G401.6 (cell line): ENCODE data around the gene ARHGAP24.
"Not testable (repeated sequence)": the region's sequence is repeated elsewhere in the genome, so short reads cannot be mapped to it uniquely, and the experiment has no call there.

Experiments
- FAIRE-seq: peaks from 2 replicates; lab custom pipeline; 2012; peaks lifted over from hg19 to GRCh38; lab: Jason Lieb, UNC

The ARHGAP24 gene

GRCh38 chr4:85821688-85822455 lies 346.9 kb downstream of the ARHGAP24 start:
- peak; percentile 19 for FAIRE-seq

DNA sequence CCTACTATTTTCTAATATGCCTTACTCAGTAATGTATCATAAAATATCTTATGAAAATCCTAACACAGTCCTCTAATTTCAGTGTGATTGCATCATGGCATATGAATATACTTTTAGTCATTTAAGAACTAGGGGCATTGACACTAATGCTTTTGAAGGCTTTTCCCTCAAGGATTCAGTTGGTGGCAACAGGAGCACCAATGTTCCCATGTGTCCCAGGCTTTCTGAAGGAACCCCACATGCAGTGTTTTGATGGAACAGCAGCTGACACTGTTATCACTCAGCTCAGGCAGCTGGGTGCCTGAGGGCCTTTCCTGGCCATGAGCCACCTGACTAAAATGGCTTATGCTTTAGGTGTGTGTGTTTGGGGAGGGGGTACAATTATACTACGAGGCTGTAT lies 348.3 kb downstream of the ARHGAP24 start:
- FAIRE-seq, result no peak

DNA sequence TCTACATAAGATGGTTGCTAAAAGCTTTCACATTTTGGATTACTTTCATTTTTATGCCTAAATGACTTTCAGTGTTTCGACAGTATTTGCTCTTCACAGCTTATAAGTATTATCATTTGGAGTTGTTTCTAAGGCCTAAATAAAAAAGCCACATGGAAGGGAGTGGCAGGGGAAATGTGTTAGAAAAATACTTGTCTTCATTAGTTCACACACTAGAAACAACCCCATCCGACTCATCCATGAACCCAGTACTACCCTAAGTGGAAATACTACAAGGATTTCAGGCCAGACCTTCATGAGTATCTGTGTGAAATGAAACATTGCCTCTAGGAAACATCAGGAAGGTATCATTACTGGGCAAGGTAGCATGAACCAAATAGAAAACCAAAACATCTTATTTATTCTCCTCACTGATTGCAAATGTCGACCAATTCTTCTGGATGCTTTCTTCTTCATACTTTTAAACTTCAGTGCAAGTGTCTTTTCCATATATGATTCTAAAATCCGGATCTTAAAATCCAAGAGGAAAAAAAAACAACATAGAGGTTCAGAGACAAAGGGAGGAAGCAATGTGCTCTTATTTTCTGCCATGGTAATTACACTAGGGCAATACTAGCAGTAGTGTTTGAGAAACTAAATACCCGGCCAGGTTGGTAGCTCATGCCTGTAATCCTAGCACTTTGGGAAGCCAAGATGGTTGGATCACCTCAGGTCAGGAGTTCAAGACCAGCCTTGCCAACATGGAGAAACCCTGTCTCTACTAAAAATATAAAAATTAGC lies 349.4 kb downstream of the ARHGAP24 start:
- FAIRE-seq, result no peak

GRCh38 chr4:85826060-85826678 lies 351.2 kb downstream of the ARHGAP24 start:
- peak; percentile 98 for FAIRE-seq

DNA sequence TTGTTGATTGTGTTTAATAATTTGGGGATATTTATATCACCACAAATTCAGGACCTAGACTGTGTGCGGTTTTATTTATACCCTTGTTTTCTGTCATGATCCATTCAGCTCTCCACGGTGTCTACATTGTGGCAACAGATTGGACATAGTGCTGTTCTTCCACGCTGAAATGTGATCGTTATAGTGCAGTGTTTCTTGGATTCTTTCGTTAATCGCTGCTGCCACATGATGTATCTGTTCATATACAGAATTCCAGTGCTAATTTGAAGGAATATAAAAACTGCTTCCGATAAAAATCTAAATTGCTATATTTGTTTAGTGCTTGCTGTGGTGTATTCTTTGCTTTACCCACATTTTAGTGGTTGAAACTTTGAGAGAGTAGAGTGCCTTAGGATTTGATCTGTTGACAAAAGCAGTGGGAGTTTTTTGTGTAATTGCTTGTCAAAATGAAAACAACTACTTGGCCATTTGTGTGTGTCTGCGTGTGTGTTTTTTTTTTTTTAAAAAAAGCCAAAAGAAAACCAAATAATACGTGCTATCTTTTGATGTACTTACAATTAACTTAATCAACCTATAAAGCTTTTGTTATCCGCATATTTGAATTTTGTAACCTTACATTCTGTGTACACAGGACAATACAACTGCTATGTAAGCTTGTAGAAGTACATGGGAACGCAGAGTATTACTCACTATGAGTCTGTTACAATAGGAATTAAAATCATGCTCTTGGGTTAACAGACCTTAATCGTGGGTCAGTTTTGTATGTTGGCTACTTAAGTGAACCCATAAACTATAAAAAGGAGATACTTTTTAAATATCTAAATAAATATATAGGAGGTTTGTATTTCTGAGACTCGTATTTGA lies 353.3 kb downstream of the ARHGAP24 start:
- peak; percentile 33 for FAIRE-seq

GRCh38 chr4:85829276-85830051 lies 354.5 kb downstream of the ARHGAP24 start:
- FAIRE-seq, result peak; percentile 72

- FAIRE-seq, result no peak
Observed at GRCh38 chr4:85831647-85832046, 356.7 kb downstream of the ARHGAP24 start.

- no peak for FAIRE-seq
Observed at GRCh38 chr4:85833302-85833701, 358.4 kb downstream of the ARHGAP24 start.

GRCh38 chr4:85834934-85835333 lies 360.0 kb downstream of the ARHGAP24 start:
- FAIRE-seq, result no peak

- no peak for FAIRE-seq
Observed at GRCh38 chr4:85836588-85837438, 361.9 kb downstream of the ARHGAP24 start.

- FAIRE-seq, result no peak
Observed at GRCh38 chr4:85837439-85837733, 362.4 kb downstream of the ARHGAP24 start.

GRCh38 chr4:85839981-85840451 lies 365.1 kb downstream of the ARHGAP24 start:
- FAIRE-seq, result not testable (repeated sequence)

DNA sequence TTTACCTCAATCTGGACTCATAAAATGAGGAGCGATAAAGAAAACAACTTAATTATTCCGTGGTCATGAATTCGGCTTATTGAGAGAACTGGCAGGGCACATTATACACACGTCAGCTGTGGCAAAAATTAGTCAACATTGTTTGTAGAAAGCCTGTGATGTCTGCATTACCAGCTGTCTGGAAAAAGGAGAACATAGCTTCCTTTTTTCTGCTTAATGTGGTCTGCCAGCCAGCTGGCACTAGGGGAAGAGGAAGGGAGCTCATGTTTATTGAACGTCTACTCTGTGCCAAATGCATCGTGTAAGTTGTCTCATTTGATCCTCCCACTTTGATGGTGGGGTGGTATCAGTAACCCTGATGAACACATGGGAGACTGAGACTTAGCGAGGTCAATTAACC lies 367.6 kb downstream of the ARHGAP24 start:
- no peak for FAIRE-seq

DNA sequence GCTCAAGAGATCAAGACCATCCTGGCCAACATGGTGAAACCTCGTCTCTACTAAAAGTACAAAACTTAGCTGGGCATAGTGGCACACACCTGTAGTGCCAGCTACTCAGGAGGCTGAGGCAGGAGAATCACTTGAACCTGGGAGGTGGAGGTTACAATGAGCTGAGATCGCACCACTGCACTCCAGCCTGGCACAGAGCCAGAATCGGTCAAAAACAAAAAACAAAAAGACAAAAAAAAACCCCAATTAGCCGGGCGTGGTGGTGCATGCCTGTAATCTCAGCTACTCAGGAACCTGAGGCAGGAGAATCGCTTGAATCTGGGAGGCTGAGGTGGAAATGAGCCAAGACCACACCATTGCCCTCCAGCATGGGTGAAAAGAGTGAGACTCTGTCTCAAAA lies 378.8 kb downstream of the ARHGAP24 start:
- not testable (repeated sequence) for FAIRE-seq

DNA sequence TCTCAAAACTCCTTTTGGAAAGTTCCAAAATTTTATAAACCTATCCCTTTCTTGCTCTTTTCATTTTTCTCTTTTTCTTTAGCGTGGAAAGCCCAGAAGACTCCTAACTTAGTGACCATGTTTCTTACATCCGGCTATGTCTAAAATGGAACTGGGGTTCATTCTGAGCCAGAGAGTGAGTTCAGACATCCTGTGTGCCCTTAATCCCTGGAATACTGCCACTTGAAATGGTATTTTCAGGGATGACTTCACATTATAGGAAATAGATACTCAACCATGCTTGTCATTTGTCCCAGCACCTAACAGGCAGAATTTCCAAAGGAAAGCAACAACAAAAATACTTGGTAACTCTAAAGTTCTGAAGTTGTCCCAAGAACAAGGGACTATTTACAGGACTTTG lies 379.6 kb downstream of the ARHGAP24 start:
- FAIRE-seq, result no peak

GRCh38 chr4:85860066-85860740 lies 385.3 kb downstream of the ARHGAP24 start:
- FAIRE-seq, result no peak

DNA sequence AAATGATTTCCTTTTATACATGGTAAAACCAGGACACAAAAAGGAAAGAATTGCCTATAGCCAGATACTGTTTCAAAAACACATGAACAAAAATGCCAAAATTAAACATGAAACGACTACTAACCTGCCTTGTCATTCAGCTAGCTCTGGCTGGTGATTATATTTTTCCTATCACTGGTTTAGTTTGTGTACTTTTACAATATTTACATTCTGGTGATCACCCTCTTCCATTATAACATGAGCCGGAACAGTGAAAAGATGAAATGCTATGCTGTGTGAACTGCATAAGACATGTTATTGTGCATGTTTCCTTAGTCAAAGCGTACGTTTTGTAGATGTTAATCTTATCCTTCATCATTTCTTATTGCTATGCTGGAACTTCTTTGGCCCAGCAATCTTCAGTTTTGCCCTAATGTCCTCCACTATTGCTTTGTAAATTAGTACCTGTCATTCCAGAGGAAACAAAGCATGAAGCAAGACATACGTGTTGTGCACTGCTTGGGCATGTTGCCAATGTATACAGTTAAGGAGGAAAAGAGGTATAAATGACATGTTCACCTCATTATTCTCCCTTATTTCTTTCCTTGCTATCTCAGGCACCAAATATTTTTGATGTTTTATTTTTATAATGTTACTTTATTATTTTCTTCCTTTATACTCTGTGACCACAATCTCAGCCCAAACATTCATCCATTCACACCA lies 386.3 kb downstream of the ARHGAP24 start:
- no peak for FAIRE-seq

DNA sequence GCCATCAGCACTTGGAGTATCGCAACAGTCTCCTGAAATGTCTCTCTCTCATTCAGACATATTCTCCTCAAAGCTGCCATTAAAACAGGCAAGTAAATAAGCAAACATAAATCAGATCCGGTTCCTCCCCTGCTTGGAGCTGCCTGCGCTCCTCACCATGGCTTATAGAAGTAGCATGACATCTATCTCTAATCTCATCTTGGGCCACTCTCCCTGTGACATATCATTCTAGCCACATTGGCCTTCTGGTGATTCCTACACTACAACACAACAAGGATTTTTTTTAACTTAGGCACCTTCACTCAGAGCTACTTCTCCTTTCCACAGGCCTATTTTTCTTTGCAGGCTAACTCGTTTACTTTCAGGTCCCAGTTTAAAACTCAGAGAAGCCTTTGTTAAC lies 387.9 kb downstream of the ARHGAP24 start:
- FAIRE-seq, result no peak
